Measurements from ENCODE around the gene PCNA. TPM values are rescaled to one million over a fixed set of nuclear protein-coding genes. Genes with fewer than 3 reads are reported as not detected.

The PCNA gene
- total RNA-seq, 1 experiment from 2014 or later: 273 TPM

DNA sequence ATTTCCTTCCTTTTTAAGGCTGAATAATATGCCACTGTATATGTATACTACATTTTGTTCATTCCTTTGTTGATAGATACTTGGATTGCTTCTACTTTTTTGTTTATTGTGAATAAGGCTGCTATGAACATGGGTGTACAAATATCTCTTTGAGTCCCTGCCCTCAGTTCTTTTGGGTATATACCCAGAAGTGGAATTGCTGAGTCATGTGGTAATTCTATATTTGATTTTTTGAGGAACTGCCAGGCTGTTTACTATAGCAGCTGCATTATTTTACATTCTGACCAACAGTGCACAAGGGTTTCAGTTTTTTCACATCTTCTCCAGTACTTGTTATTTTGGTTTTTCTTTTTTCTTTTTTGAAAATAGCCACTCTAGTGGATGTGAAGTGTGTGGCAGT, 41.1 kb upstream of the PCNA start (continued):
- TF ChIP-seq SP1 (IDR thresholded peaks at IDR 0.05; ENCODE audit: low read depth) (no peak), FOSL1 (IDR thresholded peaks at IDR 0.05; ENCODE audit: low read depth) (no peak), YY1 (IDR thresholded peaks at IDR 0.05; ENCODE audit: extremely low read depth, insufficient replicate concordance, low read depth, low read length) (no peak), POLR2A (IDR thresholded peaks at IDR 0.05; ENCODE audit: borderline replicate concordance, extremely low read depth, insufficient read depth, insufficient read length) (no peak), ZFX (IDR thresholded peaks at IDR 0.05) (no peak), EZH2phosphoT487 (IDR thresholded peaks at IDR 0.05; ENCODE audit: borderline replicate concordance) (no peak)
- TF ChIP-seq, protein P1, sequence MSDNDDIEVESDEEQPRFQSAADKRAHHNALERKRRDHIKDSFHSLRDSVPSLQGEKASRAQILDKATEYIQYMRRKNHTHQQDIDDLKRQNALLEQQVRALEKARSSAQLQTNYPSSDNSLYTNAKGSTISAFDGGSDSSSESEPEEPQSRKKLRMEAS (IDR thresholded peaks at IDR 0.05): no peak
- TF ChIP-seq, protein P2, sequence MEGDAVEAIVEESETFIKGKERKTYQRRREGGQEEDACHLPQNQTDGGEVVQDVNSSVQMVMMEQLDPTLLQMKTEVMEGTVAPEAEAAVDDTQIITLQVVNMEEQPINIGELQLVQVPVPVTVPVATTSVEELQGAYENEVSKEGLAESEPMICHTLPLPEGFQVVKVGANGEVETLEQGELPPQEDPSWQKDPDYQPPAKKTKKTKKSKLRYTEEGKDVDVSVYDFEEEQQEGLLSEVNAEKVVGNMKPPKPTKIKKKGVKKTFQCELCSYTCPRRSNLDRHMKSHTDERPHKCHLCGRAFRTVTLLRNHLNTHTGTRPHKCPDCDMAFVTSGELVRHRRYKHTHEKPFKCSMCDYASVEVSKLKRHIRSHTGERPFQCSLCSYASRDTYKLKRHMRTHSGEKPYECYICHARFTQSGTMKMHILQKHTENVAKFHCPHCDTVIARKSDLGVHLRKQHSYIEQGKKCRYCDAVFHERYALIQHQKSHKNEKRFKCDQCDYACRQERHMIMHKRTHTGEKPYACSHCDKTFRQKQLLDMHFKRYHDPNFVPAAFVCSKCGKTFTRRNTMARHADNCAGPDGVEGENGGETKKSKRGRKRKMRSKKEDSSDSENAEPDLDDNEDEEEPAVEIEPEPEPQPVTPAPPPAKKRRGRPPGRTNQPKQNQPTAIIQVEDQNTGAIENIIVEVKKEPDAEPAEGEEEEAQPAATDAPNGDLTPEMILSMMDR (IDR thresholded peaks at IDR 0.05 in 2 of 3, conservative IDR thresholded peaks at IDR 0.05 in 1 of 3; ENCODE audit: borderline replicate concordance in 1 of 3, insufficient read depth in 1 of 3, low read depth in 2 of 3, low read length in 2 of 3): no peak
- TF ChIP-seq, protein P3, sequence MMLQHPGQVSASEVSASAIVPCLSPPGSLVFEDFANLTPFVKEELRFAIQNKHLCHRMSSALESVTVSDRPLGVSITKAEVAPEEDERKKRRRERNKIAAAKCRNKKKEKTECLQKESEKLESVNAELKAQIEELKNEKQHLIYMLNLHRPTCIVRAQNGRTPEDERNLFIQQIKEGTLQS (IDR thresholded peaks at IDR 0.05): no peak

DNA sequence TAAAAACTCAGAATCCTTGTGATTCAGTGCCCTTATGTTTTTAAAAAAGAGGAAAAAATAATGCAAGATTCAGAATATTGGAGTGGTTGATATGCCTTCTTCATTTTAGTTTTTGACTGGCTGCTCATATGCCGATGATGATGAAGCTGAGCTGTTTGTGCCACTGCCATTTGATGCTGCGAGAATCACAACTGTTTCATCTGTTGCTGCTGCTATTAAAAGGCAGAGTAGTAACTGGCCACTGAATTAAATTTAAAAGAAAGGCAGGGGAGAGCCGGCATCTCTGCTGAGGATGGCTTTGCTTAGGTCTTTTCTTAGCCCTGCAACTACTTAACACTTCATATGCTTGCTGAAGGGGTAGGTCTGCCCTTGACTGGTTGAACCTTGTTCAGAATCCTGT, 40.2 kb upstream of the PCNA start:
- no TSS peak for BruUV-seq (replicated peaks)
- CTCF ChIA-PET: no interaction called here
- TF ChIP-seq RAD21 (IDR thresholded peaks at IDR 0.05; ENCODE audit: low read depth) (no peak), EZH2phosphoT487 (IDR thresholded peaks at IDR 0.05; ENCODE audit: borderline replicate concordance) (no peak), EGR1 (IDR thresholded peaks at IDR 0.05; ENCODE audit: low read depth) (no peak), SIN3A (IDR thresholded peaks at IDR 0.05; ENCODE audit: low read depth) (no peak), TCF7L2 (IDR thresholded peaks at IDR 0.05; ENCODE audit: borderline replicate concordance, extremely low read depth, insufficient read depth, insufficient read length) (no peak), EZH2 (IDR thresholded peaks at IDR 0.05) (no peak), JUND (IDR thresholded peaks at IDR 0.05) (no peak), ZNF274 (IDR thresholded peaks at IDR 0.05; ENCODE audit: low read depth, low read length) (no peak)
- TF ChIP-seq, protein P4, sequence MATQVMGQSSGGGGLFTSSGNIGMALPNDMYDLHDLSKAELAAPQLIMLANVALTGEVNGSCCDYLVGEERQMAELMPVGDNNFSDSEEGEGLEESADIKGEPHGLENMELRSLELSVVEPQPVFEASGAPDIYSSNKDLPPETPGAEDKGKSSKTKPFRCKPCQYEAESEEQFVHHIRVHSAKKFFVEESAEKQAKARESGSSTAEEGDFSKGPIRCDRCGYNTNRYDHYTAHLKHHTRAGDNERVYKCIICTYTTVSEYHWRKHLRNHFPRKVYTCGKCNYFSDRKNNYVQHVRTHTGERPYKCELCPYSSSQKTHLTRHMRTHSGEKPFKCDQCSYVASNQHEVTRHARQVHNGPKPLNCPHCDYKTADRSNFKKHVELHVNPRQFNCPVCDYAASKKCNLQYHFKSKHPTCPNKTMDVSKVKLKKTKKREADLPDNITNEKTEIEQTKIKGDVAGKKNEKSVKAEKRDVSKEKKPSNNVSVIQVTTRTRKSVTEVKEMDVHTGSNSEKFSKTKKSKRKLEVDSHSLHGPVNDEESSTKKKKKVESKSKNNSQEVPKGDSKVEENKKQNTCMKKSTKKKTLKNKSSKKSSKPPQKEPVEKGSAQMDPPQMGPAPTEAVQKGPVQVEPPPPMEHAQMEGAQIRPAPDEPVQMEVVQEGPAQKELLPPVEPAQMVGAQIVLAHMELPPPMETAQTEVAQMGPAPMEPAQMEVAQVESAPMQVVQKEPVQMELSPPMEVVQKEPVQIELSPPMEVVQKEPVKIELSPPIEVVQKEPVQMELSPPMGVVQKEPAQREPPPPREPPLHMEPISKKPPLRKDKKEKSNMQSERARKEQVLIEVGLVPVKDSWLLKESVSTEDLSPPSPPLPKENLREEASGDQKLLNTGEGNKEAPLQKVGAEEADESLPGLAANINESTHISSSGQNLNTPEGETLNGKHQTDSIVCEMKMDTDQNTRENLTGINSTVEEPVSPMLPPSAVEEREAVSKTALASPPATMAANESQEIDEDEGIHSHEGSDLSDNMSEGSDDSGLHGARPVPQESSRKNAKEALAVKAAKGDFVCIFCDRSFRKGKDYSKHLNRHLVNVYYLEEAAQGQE (IDR thresholded peaks at IDR 0.05; ENCODE audit: low read depth): no peak
- TF ChIP-seq, protein P1 (IDR thresholded peaks at IDR 0.05): no peak
- TF ChIP-seq, protein P2 (IDR thresholded peaks at IDR 0.05 in 2 of 3, conservative IDR thresholded peaks at IDR 0.05 in 1 of 3; ENCODE audit: borderline replicate concordance in 1 of 3, insufficient read depth in 1 of 3, low read depth in 2 of 3, low read length in 2 of 3): no peak
- H3K4me2 ChIP-seq (ENCODE audit: low read length): no peak overlapping the region
- intact Hi-C loops (cut with micrococcal nuclease): no loop called here
- ATAC-seq: no peak
- no peak overlapping the region for H3K27ac ChIP-seq (ENCODE audit: low read depth, low read length)
- H3K4me3 ChIP-seq (replicated peaks in 1 of 2; ENCODE audit: low read depth in 1 of 2, low read length in 2 of 2): no peak overlapping the region
- no peak overlapping the region for H2AFZ ChIP-seq (ENCODE audit: low read depth, low read length, poor library complexity, severe bottlenecking)
- DNase-seq (ENCODE audit: low read depth, low spot score): no peak
- H3K9me3 ChIP-seq (ENCODE audit: control insufficient read depth in 1 of 2, insufficient read depth in 1 of 2, low read depth in 1 of 2, low read length in 2 of 2): no peaks in the 10 kb centered on the region
- no peaks in the 10 kb centered on the region for H3K27me3 ChIP-seq (ENCODE audit: insufficient read depth, low read length)
- RAD21 ChIA-PET (ENCODE audit: low non-redundant PET in 1 of 2, low total read pairs in 2 of 2, uncharacterized antibody in 2 of 2, unreplicated experiment in 2 of 2): no interaction called here
- H3K36me3 ChIP-seq (ENCODE audit: control insufficient read depth in 1 of 2, insufficient read depth in 2 of 2, low read length in 2 of 2): no peaks in the 10 kb centered on the region
- POLR2A ChIA-PET: no interaction called here
- no peak overlapping the region for H3K9ac ChIP-seq (ENCODE audit: low read length)
- peaks cover 10 to 43% of the 10 kb centered on the region in 2 experiments for H3K4me1 ChIP-seq (ENCODE audit: control insufficient read depth in 1 of 2, insufficient read depth in 2 of 2, low read length in 2 of 2)
- no peaks in the 10 kb centered on the region for H3K9me2 ChIP-seq (ENCODE audit: insufficient read depth)
- H3K79me2 ChIP-seq (ENCODE audit: insufficient read depth, low read length): peaks cover 38% of the 10 kb centered on the region
- no peaks in the 10 kb centered on the region for H4K20me1 ChIP-seq (ENCODE audit: insufficient read depth)
